HG03565 (cell line): ENCODE data around the gene PCDHGC3.

Source experiments
- ATAC-seq: cut with Tn5 transposase; IDR thresholded peaks from one replicate; pipeline ENCODE4 v1.9.1; 2021; ENCODE audit warnings: mild to moderate bottlenecking, moderate library complexity; ENCODE audit not compliant: unreplicated experiment

PCDHGC3 gene

DNA sequence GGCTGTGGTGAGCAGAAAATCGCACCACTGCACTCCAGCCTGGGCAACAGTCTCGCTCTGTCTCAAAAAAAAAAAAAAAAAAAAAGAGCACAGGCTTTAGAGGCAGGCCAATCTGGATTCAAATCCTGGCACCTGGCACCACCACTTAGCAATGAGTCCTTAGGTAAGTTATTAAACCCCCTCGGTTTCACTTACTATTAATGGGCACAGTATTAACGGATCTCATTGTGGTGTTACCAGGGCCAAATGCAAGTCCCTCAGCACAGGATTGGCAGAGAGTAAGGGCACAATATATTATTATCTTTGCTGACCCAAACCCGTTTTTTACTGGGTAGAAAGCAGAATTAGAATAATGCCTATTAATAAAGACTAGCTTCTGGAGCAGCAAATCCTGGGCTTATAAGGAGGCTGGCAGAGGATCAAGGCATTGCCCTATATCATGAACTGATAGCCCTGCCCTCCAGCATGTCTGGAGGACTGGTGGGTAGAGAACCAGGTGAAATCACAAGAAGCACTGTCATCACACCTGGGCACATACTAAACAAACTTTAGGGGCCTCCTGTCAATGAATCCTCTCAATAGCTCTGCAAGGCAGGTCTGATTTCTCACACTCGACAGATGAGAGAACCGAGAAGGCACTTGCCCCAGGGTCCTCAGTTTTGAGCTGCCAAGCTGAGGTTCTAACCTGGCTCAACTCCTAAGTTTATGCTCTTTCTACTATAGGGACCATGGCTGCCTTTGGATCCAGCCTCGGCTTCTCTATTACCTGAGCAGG lies 30.8 kb downstream of the PCDHGC3 start:
- ATAC-seq = no peak

DNA sequence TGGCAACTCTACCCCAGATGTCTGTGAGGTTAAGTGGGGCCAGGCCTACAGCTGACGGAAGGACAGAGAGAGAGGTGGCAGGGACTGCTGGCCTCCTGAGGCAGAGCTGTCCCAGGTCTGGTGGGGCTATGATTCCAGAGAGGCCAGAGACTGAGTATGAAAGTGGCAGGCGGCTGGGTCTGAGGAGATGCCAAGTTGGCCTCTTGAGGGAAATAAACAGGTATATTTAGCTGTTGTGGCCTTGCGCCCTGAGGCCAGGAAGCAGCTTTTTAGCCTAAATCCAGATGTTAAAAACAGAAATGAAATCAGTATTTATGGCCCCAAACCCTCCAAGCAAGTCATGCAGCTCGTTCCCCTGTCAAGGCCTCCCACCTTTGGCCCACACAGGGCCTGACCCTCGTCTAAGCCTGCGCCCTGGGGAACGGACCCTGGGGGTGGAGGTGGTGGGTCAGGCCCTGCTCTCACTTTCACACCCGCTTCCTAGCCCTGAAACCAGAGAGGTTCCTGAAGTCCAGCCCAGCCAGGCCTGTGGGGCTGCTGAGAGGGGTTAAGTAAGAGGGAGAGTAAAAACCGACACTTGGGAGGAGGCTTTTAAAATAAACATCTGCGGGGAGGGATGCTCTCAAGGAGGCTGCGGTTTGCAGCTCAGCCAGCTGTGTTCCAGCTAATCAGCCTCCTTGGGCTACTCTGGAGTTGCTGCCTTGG lies 31.8 kb downstream of the PCDHGC3 start:
- peak; percentile 36 for ATAC-seq

DNA sequence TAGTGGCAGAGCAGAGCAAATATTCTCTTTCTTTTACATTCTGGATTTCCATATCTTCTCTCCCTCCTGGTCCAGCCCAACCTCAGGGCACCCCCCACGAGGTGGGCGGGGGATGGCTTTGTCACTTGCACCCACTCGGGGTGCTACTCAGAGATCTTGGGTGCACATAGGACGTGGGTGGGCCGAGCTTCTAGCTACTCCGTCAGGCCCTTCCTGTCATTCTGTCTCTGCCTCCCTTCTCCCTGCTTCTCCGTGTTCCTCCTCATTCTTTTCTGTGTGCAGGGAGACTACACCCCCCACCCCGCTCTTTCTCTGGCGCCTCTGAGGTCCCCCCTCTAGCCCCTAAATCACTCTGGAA lies 32.7 kb downstream of the PCDHGC3 start:
- ATAC-seq = no peak

DNA sequence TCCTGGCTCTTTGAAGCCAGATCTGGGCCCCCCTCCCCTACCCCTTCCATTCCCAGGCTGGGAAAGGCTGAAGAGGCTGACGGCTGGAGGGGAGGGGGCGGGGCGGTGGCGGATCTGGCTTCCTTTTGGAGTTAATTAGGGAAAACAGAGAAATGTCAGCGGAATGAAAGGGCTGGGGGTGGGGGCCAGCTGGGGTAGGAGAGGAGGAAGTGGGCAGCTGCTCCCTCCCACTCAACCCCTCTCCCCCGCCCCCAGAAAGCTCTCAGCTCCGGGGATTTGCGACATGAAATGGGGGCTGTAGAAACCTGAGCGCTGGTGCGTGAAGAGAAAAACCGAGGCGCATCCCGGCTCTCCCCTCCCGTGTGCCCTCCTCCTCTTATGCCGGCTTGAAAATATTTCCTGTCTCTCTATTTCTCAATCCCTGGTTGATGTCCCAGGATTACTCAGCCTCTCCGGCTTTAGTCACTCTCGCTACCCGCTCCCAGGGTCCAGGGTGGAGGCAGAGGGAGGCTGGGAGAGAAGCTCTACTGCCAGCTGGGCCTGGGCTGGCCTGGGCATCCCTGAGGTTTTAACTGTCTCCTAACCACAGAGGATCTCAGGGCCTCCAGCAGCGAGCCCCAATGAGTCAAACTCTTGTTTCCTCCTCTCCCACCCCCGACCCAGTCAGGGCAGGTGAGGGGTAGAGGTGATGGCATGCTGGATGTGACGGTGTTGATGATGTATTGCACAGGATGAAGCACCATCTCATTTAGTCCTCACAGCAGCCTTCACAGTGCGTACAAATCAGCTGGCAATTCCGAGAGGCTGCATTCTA lies 33.2 kb downstream of the PCDHGC3 start:
- no peak for ATAC-seq

DNA sequence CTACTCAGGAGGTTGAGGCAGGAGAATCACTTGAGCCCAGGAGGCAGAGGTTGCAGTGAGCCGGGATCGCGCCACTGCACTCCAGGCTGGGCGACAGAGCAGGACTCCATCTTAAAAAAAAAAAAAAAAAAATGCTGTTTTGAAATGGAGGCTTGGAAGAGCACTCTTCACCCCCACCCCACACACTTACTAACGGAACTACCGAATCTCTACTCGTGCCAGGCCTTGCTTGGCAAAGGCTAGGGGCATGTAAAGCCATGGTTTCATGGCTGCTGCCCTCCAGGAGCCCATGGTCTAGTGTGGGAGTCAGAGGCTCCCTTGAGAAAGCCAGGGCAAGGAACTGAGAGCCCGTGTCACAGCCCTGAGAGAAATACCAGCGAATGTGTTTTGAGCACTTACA lies 34.4 kb downstream of the PCDHGC3 start:
- no peak for ATAC-seq

DNA sequence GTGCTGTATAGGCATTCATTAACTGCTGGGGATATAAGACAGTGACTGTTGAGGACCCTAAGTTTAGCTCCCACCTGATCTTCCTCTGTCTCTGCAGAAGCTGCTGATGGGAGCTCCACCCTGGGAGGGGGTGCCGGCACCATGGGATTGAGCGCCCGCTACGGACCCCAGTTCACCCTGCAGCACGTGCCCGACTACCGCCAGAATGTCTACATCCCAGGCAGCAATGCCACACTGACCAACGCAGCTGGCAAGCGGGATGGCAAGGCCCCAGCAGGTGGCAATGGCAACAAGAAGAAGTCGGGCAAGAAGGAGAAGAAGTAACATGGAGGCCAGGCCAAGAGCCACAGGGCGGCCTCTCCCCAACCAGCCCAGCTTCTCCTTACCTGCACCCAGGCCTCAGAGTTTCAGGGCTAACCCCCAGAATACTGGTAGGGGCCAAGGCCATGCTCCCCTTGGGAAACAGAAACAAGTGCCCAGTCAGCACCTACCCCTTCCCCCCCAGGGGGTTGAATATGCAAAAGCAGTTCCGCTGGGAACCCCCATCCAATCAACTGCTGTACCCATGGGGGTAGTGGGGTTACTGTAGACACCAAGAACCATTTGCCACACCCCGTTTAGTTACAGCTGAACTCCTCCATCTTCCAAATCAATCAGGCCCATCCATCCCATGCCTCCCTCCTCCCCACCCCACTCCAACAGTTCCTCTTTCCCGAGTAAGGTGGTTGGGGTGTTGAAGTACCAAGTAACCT lies 35.3 kb downstream of the PCDHGC3 start:
- peak; percentile 15 for ATAC-seq

DNA sequence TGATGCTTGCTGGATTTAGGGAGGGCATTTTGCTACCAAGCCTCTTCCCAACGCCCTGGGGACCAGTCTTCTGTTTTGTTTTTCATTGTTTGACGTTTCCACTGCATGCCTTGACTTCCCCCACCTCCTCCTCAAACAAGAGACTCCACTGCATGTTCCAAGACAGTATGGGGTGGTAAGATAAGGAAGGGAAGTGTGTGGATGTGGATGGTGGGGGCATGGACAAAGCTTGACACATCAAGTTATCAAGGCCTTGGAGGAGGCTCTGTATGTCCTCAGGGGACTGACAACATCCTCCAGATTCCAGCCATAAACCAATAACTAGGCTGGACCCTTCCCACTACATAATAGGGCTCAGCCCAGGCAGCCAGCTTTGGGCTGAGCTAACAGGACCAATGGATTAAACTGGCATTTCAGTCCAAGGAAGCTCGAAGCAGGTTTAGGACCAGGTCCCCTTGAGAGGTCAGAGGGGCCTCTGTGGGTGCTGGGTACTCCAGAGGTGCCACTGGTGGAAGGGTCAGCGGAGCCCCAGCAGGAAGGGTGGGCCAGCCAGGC lies 36.1 kb downstream of the PCDHGC3 start:
- no peak for ATAC-seq

DNA sequence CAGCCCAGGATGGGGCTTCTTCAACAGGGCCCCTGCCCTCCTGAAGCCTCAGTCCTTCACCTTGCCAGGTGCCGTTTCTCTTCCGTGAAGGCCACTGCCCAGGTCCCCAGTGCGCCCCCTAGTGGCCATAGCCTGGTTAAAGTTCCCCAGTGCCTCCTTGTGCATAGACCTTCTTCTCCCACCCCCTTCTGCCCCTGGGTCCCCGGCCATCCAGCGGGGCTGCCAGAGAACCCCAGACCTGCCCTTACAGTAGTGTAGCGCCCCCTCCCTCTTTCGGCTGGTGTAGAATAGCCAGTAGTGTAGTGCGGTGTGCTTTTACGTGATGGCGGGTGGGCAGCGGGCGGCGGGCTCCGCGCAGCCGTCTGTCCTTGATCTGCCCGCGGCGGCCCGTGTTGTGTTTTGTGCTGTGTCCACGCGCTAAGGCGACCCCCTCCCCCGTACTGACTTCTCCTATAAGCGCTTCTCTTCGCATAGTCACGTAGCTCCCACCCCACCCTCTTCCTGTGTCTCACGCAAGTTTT lies 36.7 kb downstream of the PCDHGC3 start:
- ATAC-seq = no peak

DNA sequence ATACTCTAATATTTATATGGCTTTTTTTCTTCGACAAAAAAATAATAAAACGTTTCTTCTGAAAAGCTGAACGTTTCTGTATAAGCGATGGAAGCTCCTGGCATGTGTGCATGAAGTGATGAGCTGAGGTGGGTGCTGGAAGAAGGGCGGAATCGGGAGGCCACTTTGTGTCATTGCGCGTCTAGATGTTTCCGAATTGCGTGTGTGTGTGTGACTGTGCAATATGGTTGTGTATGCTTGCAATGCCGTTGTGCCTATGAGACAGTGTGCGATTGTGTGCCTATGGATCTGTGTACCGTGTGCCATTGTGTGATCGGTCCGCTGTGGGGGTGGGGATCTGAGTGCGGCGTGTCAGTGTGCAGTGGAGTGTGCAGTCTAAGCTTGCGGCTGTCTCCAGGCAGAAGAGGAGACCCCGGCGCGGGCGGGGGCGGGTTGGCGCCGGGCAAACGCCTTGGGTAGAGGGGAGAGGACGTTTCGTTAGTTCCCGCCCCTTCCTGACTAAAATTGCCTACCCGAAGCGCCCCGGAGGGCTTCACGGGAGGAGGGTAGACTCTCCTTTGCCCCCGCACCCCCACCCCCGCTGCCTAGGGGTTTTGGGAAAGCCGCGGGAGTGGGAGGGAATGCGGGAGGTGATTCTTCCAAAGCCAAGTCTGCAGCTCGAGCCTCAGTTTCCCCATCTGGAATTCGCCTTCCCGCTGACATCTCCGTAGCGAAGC lies 37.3 kb downstream of the PCDHGC3 start:
- no peak for ATAC-seq

DNA sequence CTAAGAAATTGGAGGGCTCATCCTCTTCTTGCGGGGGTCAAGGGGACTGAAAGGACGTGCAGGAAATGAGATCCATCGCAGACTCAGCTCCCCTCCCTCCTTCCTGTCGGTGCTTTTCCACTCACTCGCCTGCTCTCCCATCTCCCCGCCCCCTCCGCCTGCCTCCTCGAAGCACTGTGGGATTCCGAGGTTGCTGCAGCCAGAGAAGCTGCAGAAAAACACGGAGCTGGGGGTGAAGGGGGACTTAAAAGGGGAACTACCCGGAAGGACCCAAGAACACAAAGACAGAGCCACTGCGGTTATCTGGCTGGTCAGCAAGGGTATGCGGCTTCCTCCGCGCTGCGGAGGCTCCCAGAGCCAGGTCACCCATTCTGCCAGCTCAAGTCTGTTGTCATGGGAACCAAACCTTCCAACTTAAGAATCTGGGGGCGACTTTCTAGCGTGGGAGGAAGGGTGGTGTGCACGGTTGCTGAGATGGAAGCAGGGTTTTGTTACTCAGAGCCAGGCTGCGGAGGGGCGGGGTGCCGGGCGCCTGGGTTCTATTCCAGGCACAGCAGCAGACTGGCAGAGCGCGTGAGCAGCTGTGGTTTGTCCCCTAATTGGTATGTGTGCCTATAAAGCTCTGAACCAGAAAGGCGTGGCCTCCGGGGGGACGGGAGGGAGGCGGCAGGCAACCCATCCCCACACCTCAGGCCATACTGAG lies 38.0 kb downstream of the PCDHGC3 start:
- ATAC-seq = peak; percentile 30

DNA sequence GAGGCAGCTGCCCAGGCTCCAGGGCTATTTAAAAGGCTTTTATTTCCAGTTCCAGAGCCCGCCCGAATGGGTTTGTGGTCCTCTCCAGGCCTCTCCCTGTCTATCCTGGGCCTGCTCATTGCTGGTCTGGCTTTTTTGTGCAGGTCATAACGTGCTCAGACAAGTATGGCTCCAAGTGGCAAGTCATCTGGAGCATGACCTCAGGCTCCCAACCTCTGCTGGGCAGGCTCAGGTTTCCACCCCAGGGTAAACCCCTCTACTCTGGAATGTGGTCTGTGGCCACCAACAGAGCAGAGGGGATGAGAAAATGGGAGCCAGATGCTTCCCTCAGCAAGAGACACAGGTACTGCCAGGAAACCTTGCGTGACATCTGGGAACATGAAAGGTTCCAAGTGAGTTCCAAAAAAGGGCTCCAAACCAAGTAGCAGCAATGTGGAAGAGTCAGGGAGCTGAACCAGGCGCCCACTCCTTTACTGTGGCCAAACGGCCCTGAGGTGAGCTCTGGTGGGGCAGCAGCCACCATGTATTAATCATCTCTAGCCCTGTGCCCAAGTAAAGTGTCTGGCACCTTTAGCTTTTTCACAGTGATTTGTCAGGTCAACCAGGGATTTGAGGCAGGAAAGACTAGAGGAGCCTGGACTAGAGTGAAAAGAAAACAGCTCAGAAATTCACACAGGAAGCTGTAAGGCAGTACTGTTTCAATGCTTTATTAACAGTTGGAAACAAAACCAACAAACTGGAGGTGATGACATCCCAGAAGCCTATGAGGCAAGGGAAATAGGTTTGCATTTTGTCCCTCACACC lies 38.8 kb downstream of the PCDHGC3 start:
- ATAC-seq = peak; percentile 14

DNA sequence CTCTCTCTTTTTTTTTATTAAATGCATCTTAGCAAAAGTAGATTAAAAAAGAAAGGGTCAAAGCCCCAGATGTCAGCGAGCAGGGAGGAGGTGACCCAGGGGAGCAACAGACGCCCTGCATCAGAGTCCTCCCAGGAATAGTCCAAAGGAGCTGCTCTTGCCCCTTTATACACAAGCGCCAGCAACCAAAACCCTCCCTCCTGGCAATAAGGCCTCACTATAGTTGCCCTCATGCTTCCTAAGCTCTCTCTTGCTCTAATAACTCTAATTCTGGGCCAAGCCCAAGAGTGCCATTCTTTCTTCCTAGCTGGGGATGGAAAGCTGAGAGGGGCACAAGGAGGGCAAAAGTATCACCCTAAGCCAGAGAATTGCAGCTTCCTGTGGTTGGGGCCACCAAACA lies 39.4 kb downstream of the PCDHGC3 start:
- ATAC-seq = no peak

DNA sequence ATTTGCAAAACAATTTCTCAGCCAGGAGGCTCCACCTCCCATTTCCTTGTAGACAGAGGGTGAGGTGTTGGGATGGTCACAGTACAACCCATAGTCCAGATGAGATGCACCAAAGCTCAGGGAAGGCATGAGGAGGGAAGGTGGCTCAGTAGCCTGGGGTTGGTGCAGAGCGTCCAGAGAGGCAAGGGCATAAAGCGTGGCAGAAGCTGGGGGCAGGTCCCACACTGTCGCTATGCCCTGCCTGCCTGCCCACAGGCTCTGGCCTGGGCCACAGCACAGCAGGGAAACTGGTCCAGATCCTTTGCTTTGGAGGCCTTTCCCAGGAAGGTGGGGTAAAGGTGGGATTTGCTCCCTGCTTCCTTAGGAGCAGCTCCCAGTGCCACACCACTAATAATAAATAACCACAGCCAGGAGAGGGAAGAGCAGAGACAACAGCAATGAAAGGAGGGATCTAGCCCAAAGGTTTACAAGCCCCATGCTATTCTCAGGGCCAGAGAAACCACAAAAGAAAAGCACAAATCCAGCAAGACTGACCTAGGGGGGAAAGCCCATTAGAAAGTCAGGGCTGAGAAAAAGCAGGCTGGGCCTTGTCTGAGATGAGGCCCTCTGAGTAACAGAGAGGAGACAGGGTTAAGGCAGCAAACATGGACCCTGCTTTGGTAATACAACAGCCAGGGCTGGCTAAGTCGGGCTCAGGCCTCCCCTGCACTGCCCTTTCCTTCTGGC lies 40.3 kb downstream of the PCDHGC3 start:
- ATAC-seq = no peak

DNA sequence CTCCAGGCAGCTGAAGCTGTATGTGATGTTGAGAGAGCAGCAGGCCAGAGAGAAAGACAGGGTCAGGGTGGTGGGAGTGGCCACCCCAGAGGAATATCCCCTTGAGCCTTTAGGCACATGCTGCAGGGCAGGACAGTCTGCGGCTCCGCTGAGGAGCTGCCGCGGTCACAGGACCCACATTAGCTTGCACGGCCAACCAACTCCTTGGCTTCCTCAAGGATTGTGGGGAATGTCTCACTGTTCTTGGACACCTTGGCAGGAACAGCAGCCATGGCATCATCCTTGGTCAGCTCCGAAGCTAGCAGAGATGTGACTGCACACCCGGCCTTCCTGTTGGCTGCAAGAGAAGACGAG lies 40.9 kb downstream of the PCDHGC3 start:
- ATAC-seq = no peak

DNA sequence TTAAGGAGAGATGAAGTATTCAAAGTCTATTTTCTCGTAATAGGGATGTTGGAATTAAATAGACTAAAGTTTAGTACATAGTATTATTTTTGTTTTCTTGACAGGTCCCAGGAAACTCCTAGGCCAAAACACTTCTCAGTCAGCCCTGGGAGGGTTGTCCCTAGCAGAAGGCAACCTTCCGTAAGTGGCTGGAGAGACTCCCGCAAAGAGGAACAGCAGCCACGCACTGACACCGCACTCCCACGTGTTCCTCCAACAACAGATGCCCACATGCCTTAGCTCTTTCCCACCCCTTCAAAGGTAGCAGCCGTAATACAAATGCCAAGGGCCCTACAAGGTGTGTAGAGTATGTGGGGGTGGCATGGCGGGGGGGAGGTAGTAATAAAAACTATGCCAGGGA lies 41.5 kb downstream of the PCDHGC3 start:
- no peak for ATAC-seq

DNA sequence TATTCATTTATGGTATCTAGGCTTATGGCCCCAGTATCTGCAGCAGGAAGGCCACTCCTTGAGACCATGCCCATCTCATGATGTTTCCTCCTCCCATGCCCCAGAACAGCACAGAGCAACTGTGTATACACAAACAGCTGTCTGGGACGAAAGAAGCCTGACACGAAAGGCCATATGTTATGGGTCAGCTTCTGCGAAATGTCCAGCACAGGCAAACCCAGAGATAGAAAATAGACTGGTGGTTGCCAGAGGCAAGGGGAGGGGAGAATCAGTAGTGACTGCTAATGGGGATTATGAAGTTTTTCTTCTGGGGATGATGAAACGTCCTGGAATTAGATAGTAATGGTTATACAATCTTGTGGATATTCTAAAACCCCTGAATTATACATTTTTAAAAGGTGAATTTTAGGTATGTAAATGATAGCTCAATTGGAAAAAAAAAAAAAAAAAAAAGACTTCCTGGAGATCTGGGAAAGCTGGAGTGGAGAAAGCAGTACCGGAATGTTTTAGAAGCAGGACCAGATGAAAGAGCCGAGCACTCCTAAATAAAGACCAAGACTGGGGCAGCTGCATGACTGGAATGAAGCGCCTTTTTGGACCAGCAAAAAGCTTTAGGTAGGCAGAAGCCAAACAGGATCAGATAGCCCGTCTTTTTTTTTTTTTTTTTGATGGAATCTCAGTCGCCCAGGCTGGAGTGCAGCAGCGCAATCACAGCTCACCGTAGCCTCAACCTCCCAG lies 42.3 kb downstream of the PCDHGC3 start:
- ATAC-seq = no peak

DNA sequence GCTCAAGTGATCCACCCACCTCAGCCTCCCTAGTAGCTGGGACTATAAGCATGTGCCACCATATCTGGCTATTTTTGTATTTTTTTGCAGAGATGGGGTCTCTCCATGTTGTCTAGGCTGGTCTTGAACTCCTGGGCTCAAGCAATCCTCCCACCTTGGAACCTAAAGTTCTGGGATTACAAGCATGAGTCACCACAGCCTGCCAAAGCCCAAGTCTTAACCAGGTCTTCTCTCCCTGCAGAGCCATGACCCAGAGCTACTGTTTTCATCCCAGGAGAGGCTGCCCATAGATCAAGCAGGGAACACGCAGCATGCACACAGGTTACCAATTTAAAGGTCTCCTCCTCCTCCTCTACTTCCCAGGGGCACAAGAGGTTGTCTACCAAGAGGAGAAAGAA lies 42.9 kb downstream of the PCDHGC3 start:
- ATAC-seq = no peak
